WTC11 (cell line): ENCODE results near the gene PRC1. TPM values are rescaled to one million over a fixed set of nuclear protein-coding genes. Genes with fewer than 3 reads are reported as not detected.

Experiments used
- ATAC-seq: fragments of 200-7000 bp; cut with Tn5 transposase; 2 replicates; pipeline ENCODE4 v1.10.0; 2021; ENCODE audit warnings: mild to moderate bottlenecking, moderate library complexity
- CTCF ChIA-PET: fragments of 300-600 bp; sonication (Branson Sonifier 250); formaldehyde crosslinking; loops from one replicate; lab custom pipeline; 2021; ENCODE audit warnings: antibody characterized with exemption; lab: Charles Lee
- POLR2A ChIA-PET: fragments of 350-600 bp; sonication (Branson Sonifier 250); formaldehyde crosslinking; loops from one replicate; lab custom pipeline; 2021; ENCODE audit warnings: antibody characterized with exemption; lab: Charles Lee
- DNase-seq: peaks from one replicate; pipeline ENCODE4 v3.0.0; 2021; ENCODE audit warnings: low spot score
- H3K27ac Mint-ChIP-seq: 2 replicates; pipeline ENCODE4 v1.8.0; 2021; ENCODE audit warnings: mixed read lengths
- H3K27me3 Mint-ChIP-seq: 2 replicates; pipeline ENCODE4 v1.8.0; 2021; ENCODE audit warnings: low read depth, mild to moderate bottlenecking, moderate library complexity, mixed read lengths
- H3K36me3 Mint-ChIP-seq: 2 replicates; pipeline ENCODE4 v1.8.0; 2021; ENCODE audit warnings: mixed read lengths
- H3K4me1 Mint-ChIP-seq: 2 replicates; pipeline ENCODE4 v1.8.0; 2022; ENCODE audit warnings: mixed read lengths
- H3K4me3 Mint-ChIP-seq: 2 replicates; pipeline ENCODE4 v1.8.0; 2021; ENCODE audit warnings: mild to moderate bottlenecking, moderate library complexity, mixed read lengths
- H3K9me3 Mint-ChIP-seq: 2 replicates; pipeline ENCODE4 v1.8.0; 2021; ENCODE audit warnings: mixed read lengths
- ELF4 ChIP-seq: sonication (generic); formaldehyde crosslinking; IDR thresholded peaks from 2 replicates; pipeline ENCODE4 v1.8.1; 2022; ENCODE audit warnings: low read depth, mild to moderate bottlenecking, moderate library complexity, missing genetic modification reagents
- ESRRA ChIP-seq: sonication (generic); formaldehyde crosslinking; IDR thresholded peaks from 2 replicates; pipeline ENCODE4 v1.8.1; 2022; ENCODE audit warnings: mild to moderate bottlenecking, missing genetic modification reagents, borderline replicate concordance
- FOXJ3 ChIP-seq: sonication (generic); formaldehyde crosslinking; IDR thresholded peaks from 2 replicates; pipeline ENCODE4 v1.9.0; 2021; ENCODE audit warnings: missing genetic modification reagents, mild to moderate bottlenecking, borderline replicate concordance
- FOXP1 ChIP-seq: sonication (generic); formaldehyde crosslinking; IDR thresholded peaks from 2 replicates; pipeline ENCODE4 v1.8.0; 2022; ENCODE audit warnings: missing genetic modification reagents, mild to moderate bottlenecking, moderate library complexity, borderline replicate concordance
- GABPB1 ChIP-seq: sonication (generic); formaldehyde crosslinking; IDR thresholded peaks from 2 replicates; pipeline ENCODE4 v1.8.1; 2023; ENCODE audit warnings: mild to moderate bottlenecking, missing genetic modification reagents
- MYBL2 ChIP-seq: sonication (generic); formaldehyde crosslinking; IDR thresholded peaks from 2 replicates; pipeline ENCODE4 v1.8.1; 2023; ENCODE audit warnings: mild to moderate bottlenecking, moderate library complexity, missing genetic modification reagents
- NR1H2 ChIP-seq: sonication (generic); formaldehyde crosslinking; IDR thresholded peaks from 2 replicates; pipeline ENCODE4 v1.9.0; 2021; ENCODE audit warnings: mild to moderate bottlenecking, moderate library complexity, missing genetic modification reagents
- OVOL2 ChIP-seq: fragments of 250-450 bp; sonication (Bioruptor Pico); IDR thresholded peaks from 2 replicates; pipeline ENCODE4 v1.9.0; 2021; ENCODE audit warnings: mild to moderate bottlenecking, borderline replicate concordance
- PRDM15 ChIP-seq: sonication (generic); formaldehyde crosslinking; IDR thresholded peaks from 2 replicates; pipeline ENCODE4 v1.8.0; 2022; ENCODE audit warnings: missing genetic modification reagents
- SMAD3 ChIP-seq: sonication (generic); formaldehyde crosslinking; IDR thresholded peaks from 2 replicates; pipeline ENCODE4 v1.8.0; 2022; ENCODE audit warnings: missing genetic modification reagents, mild to moderate bottlenecking, borderline replicate concordance
- TCF7 ChIP-seq: sonication (generic); formaldehyde crosslinking; IDR thresholded peaks from 2 replicates; pipeline ENCODE4 v1.8.0; 2022; ENCODE audit warnings: mild to moderate bottlenecking, low read depth, missing genetic modification reagents, moderate library complexity
- ZNF416 ChIP-seq: fragments of 250-450 bp; sonication (Bioruptor Pico); IDR thresholded peaks from 2 replicates; pipeline ENCODE4 v1.9.0; 2021; ENCODE audit warnings: mild to moderate bottlenecking, inconsistent platforms
- total RNA-seq: library from RNA; stranded (reverse); gene quantifications from 3 replicates; pipeline ENCODE4 v1.2.3, GENCODE V29; 2021
- TF ChIP-seq, protein P1 (sequence below): sonication (generic); formaldehyde crosslinking; IDR thresholded peaks from 2 replicates; pipeline ENCODE4 v1.8.1; 2022; ENCODE audit warnings: low read depth, missing genetic modification reagents, borderline replicate concordance
- TF ChIP-seq, protein P2 (sequence below): fragments of 250-450 bp; sonication (Bioruptor Pico); conservative IDR thresholded peaks from 2 replicates; pipeline ENCODE4 v1.9.0; 2021; ENCODE audit warnings: mild to moderate bottlenecking
- TF ChIP-seq, protein P3 (sequence below): sonication (generic); formaldehyde crosslinking; IDR thresholded peaks from 2 replicates; pipeline ENCODE4 v1.8.1; 2023; ENCODE audit warnings: mild to moderate bottlenecking, missing genetic modification reagents, moderate library complexity
- TF ChIP-seq, protein P4 (sequence below): sonication (generic); formaldehyde crosslinking; IDR thresholded peaks from 2 replicates; pipeline ENCODE4 v1.8.1; 2022; ENCODE audit warnings: mild to moderate bottlenecking, missing genetic modification reagents, moderate library complexity, borderline replicate concordance
- TF ChIP-seq, protein P5 (sequence below): sonication (generic); formaldehyde crosslinking; IDR thresholded peaks from 2 replicates; pipeline ENCODE4 v1.8.0; 2022; ENCODE audit warnings: mild to moderate bottlenecking, missing genetic modification reagents

PRC1 gene
- total RNA-seq, 1 experiment from 2014 or later: 130 TPM

DNA sequence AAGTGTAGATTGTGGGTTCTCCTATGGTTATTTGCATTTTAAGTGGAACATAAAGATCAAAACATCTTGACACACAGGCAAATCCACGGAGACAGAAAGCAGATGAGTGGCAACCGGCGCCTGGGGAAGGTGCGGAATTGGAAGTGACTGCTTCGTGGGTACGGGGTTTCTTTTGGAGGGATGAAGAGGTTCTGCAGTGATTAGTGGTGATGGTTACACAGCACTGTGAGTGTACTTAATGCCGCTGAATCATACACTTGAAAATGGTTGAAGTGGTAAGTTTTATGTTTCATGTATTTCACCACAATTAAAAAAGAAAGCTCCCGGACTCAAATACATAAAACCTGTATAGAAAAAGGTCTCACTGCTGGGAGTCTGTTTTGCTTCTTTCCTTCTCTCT is 46.5 kb upstream of the PRC1 start (continued):
- TF ChIP-seq PRDM15 (CRISPR knock-in tag) (no peak), FOXP1 (CRISPR knock-in tag) (no peak), SMAD3 (no peak)

- H3K27me3 Mint-ChIP-seq: peaks cover 2% of the 10 kb centered on the region; the same call in 1 of the 2 replicates
- TF ChIP-seq TCF7: no peak
- TF ChIP-seq, protein P1, sequence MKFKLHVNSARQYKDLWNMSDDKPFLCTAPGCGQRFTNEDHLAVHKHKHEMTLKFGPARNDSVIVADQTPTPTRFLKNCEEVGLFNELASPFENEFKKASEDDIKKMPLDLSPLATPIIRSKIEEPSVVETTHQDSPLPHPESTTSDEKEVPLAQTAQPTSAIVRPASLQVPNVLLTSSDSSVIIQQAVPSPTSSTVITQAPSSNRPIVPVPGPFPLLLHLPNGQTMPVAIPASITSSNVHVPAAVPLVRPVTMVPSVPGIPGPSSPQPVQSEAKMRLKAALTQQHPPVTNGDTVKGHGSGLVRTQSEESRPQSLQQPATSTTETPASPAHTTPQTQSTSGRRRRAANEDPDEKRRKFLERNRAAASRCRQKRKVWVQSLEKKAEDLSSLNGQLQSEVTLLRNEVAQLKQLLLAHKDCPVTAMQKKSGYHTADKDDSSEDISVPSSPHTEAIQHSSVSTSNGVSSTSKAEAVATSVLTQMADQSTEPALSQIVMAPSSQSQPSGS (CRISPR knock-in tag): no peak
- no peaks in the 10 kb centered on the region for H3K9me3 Mint-ChIP-seq
- no peak overlapping the region for H3K4me3 Mint-ChIP-seq
- no peaks in the 10 kb centered on the region for H3K36me3 Mint-ChIP-seq
- ChIA-PET POLR2A (no interaction called here), CTCF (interaction anchor here (0.9 to 1.6 kb wide), 3 partner anchors 83 to 229 kb away, joined by 3 to 5 read pairs (median 4); no protein-coding TSS in a partner anchor)
- 0 out of 2 replicates have a peak, but pooled peaks cover 2% of the 10 kb centered on the region for H3K4me1 Mint-ChIP-seq
- H3K27ac Mint-ChIP-seq: no peak overlapping the region
- ATAC-seq (no peak), DNase-seq (no peak)
Observed at GRCh38 chr15:91039996-91040395, 45.7 kb upstream of the PRC1 start.

DNA sequence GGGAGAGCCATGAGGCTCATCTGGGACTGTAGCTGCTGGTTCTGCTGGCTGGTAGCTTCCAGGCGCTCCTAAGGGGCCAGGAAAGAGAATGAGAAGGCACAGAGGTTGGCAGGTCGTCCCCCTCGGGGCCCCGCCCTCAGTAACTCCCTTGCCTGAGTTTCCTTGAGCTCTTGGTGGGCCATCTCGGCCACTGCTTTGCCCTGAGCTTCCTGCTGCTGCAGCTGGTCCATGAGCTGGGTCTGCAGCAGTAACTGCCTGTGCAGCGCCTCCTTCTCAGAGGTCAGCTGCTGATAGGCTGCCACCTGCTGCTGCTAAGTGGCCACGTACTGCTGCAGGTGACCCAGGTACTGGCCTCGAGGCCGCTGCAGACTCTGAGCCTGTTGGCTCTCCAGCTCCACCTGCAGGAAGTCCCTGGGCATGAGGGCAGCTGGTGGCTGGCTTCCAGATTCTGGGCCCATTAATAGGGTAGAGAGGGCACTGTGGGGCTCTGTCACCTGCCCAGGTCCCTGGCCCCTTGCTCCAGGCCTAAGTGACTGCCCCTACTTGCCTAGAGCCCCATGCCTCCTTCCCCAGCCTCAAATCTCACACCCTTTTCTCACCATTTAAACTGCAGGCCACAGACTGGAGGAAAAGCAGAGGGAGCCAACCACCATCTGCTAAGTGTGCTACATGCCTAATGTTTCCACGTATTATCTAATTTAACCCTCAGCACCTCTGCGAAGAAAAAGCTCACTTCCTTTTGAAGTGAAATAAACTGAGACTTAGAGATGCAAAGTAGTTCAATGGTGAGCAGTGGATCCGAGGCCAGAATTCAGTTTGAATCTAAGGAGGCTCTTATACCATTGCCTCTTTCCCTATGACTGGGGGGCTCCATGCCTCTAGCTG is 38.8 kb upstream of the PRC1 start:
- Mint-ChIP-seq H3K4me3 (peak overlapping the region; percentile 36), H3K27me3 (peaks cover 11% of the 10 kb centered on the region), H3K4me1 (peaks cover 6% of the 10 kb centered on the region), H3K9me3 (no peaks in the 10 kb centered on the region), H3K36me3 (no peaks in the 10 kb centered on the region), H3K27ac (peak overlapping the region; percentile 53; the same call in 1 of the 2 replicates)
- POLR2A ChIA-PET: interaction anchor here (1.1 to 1.4 kb wide), 3 partner anchors 11 to 76 kb away, joined by 3 to 5 read pairs (median 4); partner anchors contain the start of gene VPS33B
- CTCF ChIA-PET: interaction anchor here (0.6 to 3.6 kb wide), 47 partner anchors 8 to 1044 kb away, joined by 3 to 116 read pairs (median 4); partner anchors contain the start of genes HDDC3, IQGAP1, MAN2A2 and PRC1
- ATAC-seq (peak; percentile 94), DNase-seq (peak; percentile 92)
- TF ChIP-seq MYBL2 (CRISPR knock-in tag) (no peak), ELF4 (CRISPR knock-in tag) (no peak), OVOL2 (CRISPR knock-in tag) (no peak), GABPB1 (no peak), ESRRA (no peak), NR1H2 (no peak), FOXJ3 (CRISPR knock-in tag) (no peak), ZNF416 (CRISPR knock-in tag) (no peak)
- TF ChIP-seq, protein P2, sequence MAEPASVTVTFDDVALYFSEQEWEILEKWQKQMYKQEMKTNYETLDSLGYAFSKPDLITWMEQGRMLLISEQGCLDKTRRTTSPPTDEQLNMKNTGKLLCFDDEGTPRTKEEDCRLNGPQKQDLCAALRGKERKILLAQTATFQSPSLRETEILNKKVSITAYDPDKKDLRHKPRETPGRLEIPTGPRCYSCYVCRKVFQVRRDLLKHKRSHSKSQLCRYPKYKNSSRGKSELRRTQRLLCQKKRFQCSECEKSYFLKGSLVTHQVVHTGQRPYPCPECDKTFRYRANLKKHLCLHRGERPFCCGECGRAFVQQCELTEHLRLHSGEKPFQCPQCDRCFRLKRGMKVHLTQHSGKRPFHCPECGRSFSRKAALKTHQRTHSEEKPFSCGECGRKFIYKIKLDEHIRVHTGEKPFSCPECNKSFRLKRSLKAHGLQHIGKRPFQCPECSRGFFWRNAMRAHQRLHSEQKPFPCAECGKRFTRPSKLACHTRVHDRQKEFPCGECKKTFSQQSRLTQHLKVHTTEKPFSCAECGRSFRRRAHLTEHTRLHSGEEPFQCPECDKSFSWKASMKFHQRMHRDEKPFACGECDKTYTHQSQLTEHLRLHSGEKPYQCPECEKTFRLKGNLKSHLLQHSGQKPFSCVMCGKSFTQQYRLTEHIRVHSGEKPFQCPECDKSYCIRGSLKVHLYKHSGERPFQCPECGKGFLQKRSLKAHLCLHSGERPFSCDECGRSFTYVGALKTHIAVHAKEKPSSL: no peak
- TF ChIP-seq, protein P3, sequence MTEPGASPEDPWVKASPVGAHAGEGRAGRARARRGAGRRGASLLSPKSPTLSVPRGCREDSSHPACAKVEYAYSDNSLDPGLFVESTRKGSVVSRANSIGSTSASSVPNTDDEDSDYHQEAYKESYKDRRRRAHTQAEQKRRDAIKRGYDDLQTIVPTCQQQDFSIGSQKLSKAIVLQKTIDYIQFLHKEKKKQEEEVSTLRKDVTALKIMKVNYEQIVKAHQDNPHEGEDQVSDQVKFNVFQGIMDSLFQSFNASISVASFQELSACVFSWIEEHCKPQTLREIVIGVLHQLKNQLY (CRISPR knock-in tag): no peak
- TF ChIP-seq, protein P4, sequence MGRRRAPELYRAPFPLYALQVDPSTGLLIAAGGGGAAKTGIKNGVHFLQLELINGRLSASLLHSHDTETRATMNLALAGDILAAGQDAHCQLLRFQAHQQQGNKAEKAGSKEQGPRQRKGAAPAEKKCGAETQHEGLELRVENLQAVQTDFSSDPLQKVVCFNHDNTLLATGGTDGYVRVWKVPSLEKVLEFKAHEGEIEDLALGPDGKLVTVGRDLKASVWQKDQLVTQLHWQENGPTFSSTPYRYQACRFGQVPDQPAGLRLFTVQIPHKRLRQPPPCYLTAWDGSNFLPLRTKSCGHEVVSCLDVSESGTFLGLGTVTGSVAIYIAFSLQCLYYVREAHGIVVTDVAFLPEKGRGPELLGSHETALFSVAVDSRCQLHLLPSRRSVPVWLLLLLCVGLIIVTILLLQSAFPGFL (CRISPR knock-in tag): no peak
- TF ChIP-seq, protein P5, sequence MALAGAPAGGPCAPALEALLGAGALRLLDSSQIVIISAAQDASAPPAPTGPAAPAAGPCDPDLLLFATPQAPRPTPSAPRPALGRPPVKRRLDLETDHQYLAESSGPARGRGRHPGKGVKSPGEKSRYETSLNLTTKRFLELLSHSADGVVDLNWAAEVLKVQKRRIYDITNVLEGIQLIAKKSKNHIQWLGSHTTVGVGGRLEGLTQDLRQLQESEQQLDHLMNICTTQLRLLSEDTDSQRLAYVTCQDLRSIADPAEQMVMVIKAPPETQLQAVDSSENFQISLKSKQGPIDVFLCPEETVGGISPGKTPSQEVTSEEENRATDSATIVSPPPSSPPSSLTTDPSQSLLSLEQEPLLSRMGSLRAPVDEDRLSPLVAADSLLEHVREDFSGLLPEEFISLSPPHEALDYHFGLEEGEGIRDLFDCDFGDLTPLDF: no peak
